ENCODE measurements around the gene UMPS. TPM values are rescaled to one million over a fixed set of nuclear protein-coding genes. Genes with fewer than 3 reads are reported as not detected.

The UMPS gene
- polyA plus RNA-seq, 1 of the 3 experiments (the other 2 are of a cell fraction) = 25.1 TPM

- no peaks in the 10 kb centered on the region for H3K9me2 ChIP-seq
- DNase-seq = no peak
- TF ChIP-seq SIN3A (IDR thresholded peaks at IDR 0.05; ENCODE audit: borderline replicate concordance, low read depth, low read length) = no peak
- no peak for TF ChIP-seq TEAD4 (IDR thresholded peaks at IDR 0.05; ENCODE audit: borderline replicate concordance, insufficient read depth)
- no peak for TF ChIP-seq SMC3 (IDR thresholded peaks at IDR 0.05; ENCODE audit: low read depth, low read length)
- no peak for TF ChIP-seq CHD2 (IDR thresholded peaks at IDR 0.05; ENCODE audit: low read length, partially characterized antibody)
- no peak for TF ChIP-seq USF2 (IDR thresholded peaks at IDR 0.05; ENCODE audit: borderline replicate concordance, low read depth, low read length)
- no peak for TF ChIP-seq PBX3 (IDR thresholded peaks at IDR 0.05)
- TF ChIP-seq FOXJ3 (CRISPR knock-in tag; IDR thresholded peaks at IDR 0.05) = no peak
- TF ChIP-seq GABPA (IDR thresholded peaks at IDR 0.05; ENCODE audit: low read depth) = no peak
- no peak for TF ChIP-seq JUND (IDR thresholded peaks at IDR 0.05)
- no peak for TF ChIP-seq MAX (IDR thresholded peaks at IDR 0.05; ENCODE audit: low read depth)
- no peak for TF ChIP-seq IRF3 (IDR thresholded peaks at IDR 0.05; ENCODE audit: low read depth, low read length)
- TF ChIP-seq YY1 (IDR thresholded peaks at IDR 0.05; ENCODE audit: low read depth) = no peak
- TF ChIP-seq RXRA (IDR thresholded peaks at IDR 0.05; ENCODE audit: borderline replicate concordance, low read depth) = no peak
- H4K20me1 ChIP-seq (ENCODE audit: insufficient read depth) = no peaks in the 10 kb centered on the region; the same call in 1 of the 2 replicates
- H3K36me3 ChIP-seq (replicated peaks in 1 of 2; ENCODE audit: control insufficient read depth in 1 of 2, insufficient read depth in 2 of 2, low read length in 1 of 2) = peaks cover 33 to 61% of the 10 kb centered on the region in 2 experiments
- peaks cover 13% of the 10 kb centered on the region for H3F3A ChIP-seq (replicated peaks; ENCODE audit: insufficient read depth)
- H3K27me3 ChIP-seq (ENCODE audit: insufficient read depth) = no peaks in the 10 kb centered on the region
- WGBS (ENCODE audit: low lambda C conversion rate) = 94% methylated on average over 7 of the region's 7 CpGs
- H3K9me3 ChIP-seq = no peaks in the 10 kb centered on the region
- H3K79me2 ChIP-seq (ENCODE audit: insufficient read depth) = peaks cover 15% of the 10 kb centered on the region; the same call in 1 of the 2 replicates
- no peak overlapping the region for H3K9ac ChIP-seq
- no peak overlapping the region for H3K4me3 ChIP-seq (ENCODE audit: low read depth in 2 of 2, low read length in 1 of 2)
- no peak overlapping the region for H3K4me2 ChIP-seq
- no peak overlapping the region for H2AFZ ChIP-seq (ENCODE audit: low read depth)
- CTCF ChIA-PET = no interaction called here
- peak overlapping the region; percentile 0 to 36; a peak in 2 of 4 replicates for H3K27ac ChIP-seq (ENCODE audit: low read depth in 2 of 2, low read length in 1 of 2)
- POLR2A ChIA-PET = no interaction called here
- H3K4me1 ChIP-seq (ENCODE audit: control insufficient read depth in 1 of 2, insufficient read depth in 2 of 2, low read depth in 1 of 2, low read length in 1 of 2) = peaks cover 19 to 33% of the 10 kb centered on the region in 2 experiments
Measured at GRCh38 chr3:124792341-124793040, 62.2 kb downstream of the UMPS start.
